Measurements from ENCODE around the gene FAM83E. TPM values are rescaled to one million over a fixed set of nuclear protein-coding genes. Genes with fewer than 3 reads are reported as not detected.

The FAM83E gene
- total RNA-seq (2014; rRNA removed; shearing (Covaris generic)) (3.7 and 6.2 TPM in 2 replicates), total RNA-seq (2022) (3.0 and 5.6 TPM in 2 replicates), Bru-seq, nascent RNA (percentile 35 among the genes with signal in this experiment), BruChase-seq, experiment 1, labeled RNA remaining after a 6-hour chase (percentile 44 among the genes with signal in this experiment), BruChase-seq, experiment 2, labeled RNA remaining after a 2-hour chase (percentile 44 among the genes with signal in this experiment)
- long read RNA-seq: 0 reads

- peak within 1 kb of the TSS; percentile 93 for H3K4me2 ChIP-seq (ENCODE audit: low read length)
- H3K4me1 ChIP-seq (ENCODE audit: insufficient read depth, low read length, poor library complexity, severe bottlenecking): peaks cover 34% of the 10 kb centered on the region
- H3K4me3 ChIP-seq (ENCODE audit: low read depth, low read length, poor library complexity, severe bottlenecking): peak within 1 kb of the TSS; percentile 88
- peak within 1 kb of the TSS; percentile 42 for H3K27ac ChIP-seq (ENCODE audit: low read depth, low read length, poor library complexity, severe bottlenecking)
- TF ChIP-seq CTCF (conservative IDR thresholded peaks at IDR 0.05; ENCODE audit: low read length) (no peak), EZH2phosphoT487 (IDR thresholded peaks at IDR 0.05; ENCODE audit: borderline replicate concordance, low read depth, low read length) (no peak)
- BruUV-seq (replicated peaks): no TSS peak
- H3K9me2 ChIP-seq (ENCODE audit: insufficient read depth, low read length): no peaks in the 10 kb centered on the region
- intact Hi-C loops (cut with micrococcal nuclease; ENCODE audit: unreplicated experiment): no loop called here
- CTCF ChIA-PET (ENCODE audit: unreplicated experiment): no interaction called here
- no peak for DNase-seq (ENCODE audit: low spot score)
- H3K9me3 ChIP-seq (ENCODE audit: low read length): no peaks in the 10 kb centered on the region
- H4K20me1 ChIP-seq (ENCODE audit: insufficient read depth, low read length): peaks cover 27% of the 10 kb centered on the region
- no peak within 1 kb of the TSS for H2AFZ ChIP-seq (ENCODE audit: low read length)
- H3K79me2 ChIP-seq (ENCODE audit: insufficient read depth, low read depth, low read length): peaks cover 32% of the 10 kb centered on the region
- H3K36me3 ChIP-seq (ENCODE audit: insufficient read depth, low read length): peaks cover 79% of the 10 kb centered on the region
- POLR2A ChIA-PET: no interaction called here
Measured at GRCh38 chr19:48614436-48615230, at the start of gene FAM83E. FAM83E (minus strand) TSS chr19:48615076; CDS start chr19:48613372, 1,704 bp downstream.

- no peak overlapping the region for H3K4me3 ChIP-seq (ENCODE audit: low read depth, low read length, poor library complexity, severe bottlenecking)
- H3K79me2 ChIP-seq (ENCODE audit: insufficient read depth, low read depth, low read length): no peaks in the 10 kb centered on the region
- TF ChIP-seq EZH2phosphoT487 (IDR thresholded peaks at IDR 0.05; ENCODE audit: borderline replicate concordance, low read depth, low read length) (no peak), CTCF (conservative IDR thresholded peaks at IDR 0.05; ENCODE audit: low read length) (no peak)
- no peaks in the 10 kb centered on the region for H3K9me2 ChIP-seq (ENCODE audit: insufficient read depth, low read length)
- H4K20me1 ChIP-seq (ENCODE audit: insufficient read depth, low read length): no peaks in the 10 kb centered on the region
- intact Hi-C loops (cut with micrococcal nuclease; ENCODE audit: unreplicated experiment): no loop called here
- ChIA-PET CTCF (ENCODE audit: unreplicated experiment) (no interaction called here), POLR2A (no interaction called here)
- no peak overlapping the region for H3K4me2 ChIP-seq (ENCODE audit: low read length)
- peaks cover 11% of the 10 kb centered on the region for H3K4me1 ChIP-seq (ENCODE audit: insufficient read depth, low read length, poor library complexity, severe bottlenecking)
- no peak overlapping the region for H3K27ac ChIP-seq (ENCODE audit: low read depth, low read length, poor library complexity, severe bottlenecking)
- no peak for DNase-seq (ENCODE audit: low spot score)
- no peaks in the 10 kb centered on the region for H3K9me3 ChIP-seq (ENCODE audit: low read length)
- no peak overlapping the region for H2AFZ ChIP-seq (ENCODE audit: low read length)
- no TSS peak for BruUV-seq (replicated peaks)
- no peaks in the 10 kb centered on the region for H3K36me3 ChIP-seq (ENCODE audit: insufficient read depth, low read length)
Measured at GRCh38 chr19:48664476-48664875, 49.6 kb upstream of the FAM83E start.

- Histone ChIP-seq H2AFZ (ENCODE audit: low read length) (no peak overlapping the region), H3K79me2 (ENCODE audit: insufficient read depth, low read depth, low read length) (no peaks in the 10 kb centered on the region), H3K27ac (ENCODE audit: low read depth, low read length, poor library complexity, severe bottlenecking) (no peak overlapping the region), H4K20me1 (ENCODE audit: insufficient read depth, low read length) (no peaks in the 10 kb centered on the region), H3K4me1 (ENCODE audit: insufficient read depth, low read length, poor library complexity, severe bottlenecking) (peaks cover 11% of the 10 kb centered on the region), H3K4me2 (ENCODE audit: low read length) (no peak overlapping the region), H3K36me3 (ENCODE audit: insufficient read depth, low read length) (no peaks in the 10 kb centered on the region), H3K9me2 (ENCODE audit: insufficient read depth, low read length) (no peaks in the 10 kb centered on the region), H3K4me3 (ENCODE audit: low read depth, low read length, poor library complexity, severe bottlenecking) (no peak overlapping the region), H3K9me3 (ENCODE audit: low read length) (no peaks in the 10 kb centered on the region)
- BruUV-seq (replicated peaks): no TSS peak
- no peak for DNase-seq (ENCODE audit: low spot score)
- ChIA-PET POLR2A (no interaction called here), CTCF (ENCODE audit: unreplicated experiment) (no interaction called here)
- intact Hi-C loops (cut with micrococcal nuclease; ENCODE audit: unreplicated experiment): no loop called here
- TF ChIP-seq CTCF (conservative IDR thresholded peaks at IDR 0.05; ENCODE audit: low read length): no peak
- TF ChIP-seq EZH2phosphoT487 (IDR thresholded peaks at IDR 0.05; ENCODE audit: borderline replicate concordance, low read depth, low read length): no peak
Measured at GRCh38 chr19:48663667-48664066, 48.8 kb upstream of the FAM83E start.

Data from OCI-LY7 (cell line).